ENCODE data around the gene CNTFR. TPM values are rescaled to one million over a fixed set of nuclear protein-coding genes. Genes with fewer than 3 reads are reported as not detected.

CNTFR gene
- total RNA-seq, 1 experiment from 2014 or later, result 0.39 TPM

DNA sequence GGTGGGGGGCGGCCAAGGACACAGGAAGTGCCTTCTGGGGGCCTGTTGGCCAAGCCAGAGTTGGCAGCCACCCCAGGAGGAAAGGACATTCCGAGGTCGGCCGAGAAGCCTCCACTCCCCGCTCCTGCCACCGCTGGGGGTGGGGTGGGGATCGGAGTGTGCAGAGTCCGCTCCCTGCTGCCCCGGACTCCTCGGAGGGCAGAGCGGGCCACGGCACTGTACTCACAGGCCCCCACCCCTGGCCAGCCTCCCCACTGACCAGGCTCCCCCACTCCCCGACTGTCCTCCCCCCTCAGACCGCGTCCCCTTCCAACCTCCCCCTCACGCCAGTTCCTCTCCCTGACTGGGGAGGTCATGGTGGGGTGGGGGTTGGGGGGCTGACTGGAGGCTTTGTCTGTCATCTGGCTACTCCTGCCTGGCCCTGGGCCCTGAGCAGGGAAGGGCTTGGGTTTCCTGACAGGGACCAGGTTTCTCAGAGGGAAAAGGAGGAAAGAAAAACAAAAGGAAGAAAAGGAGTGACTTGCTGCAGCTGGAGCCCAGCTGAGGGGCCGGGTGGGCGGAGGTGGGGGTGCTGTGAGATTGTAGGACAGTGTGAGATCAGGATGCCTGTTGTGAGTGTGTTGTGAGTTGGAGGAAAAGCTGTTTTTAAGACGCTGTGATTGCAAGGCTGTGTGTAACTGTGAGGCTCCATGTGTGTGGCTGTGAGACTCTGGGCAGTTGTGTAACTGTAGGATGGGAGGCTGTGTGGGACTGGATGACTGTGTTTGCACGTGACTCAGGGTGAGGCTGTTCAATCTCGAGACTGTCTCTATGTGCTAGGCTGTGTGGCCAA lies 29.7 kb downstream of the CNTFR start:
- no peak for DNase-seq
- TF ChIP-seq, protein P1, sequence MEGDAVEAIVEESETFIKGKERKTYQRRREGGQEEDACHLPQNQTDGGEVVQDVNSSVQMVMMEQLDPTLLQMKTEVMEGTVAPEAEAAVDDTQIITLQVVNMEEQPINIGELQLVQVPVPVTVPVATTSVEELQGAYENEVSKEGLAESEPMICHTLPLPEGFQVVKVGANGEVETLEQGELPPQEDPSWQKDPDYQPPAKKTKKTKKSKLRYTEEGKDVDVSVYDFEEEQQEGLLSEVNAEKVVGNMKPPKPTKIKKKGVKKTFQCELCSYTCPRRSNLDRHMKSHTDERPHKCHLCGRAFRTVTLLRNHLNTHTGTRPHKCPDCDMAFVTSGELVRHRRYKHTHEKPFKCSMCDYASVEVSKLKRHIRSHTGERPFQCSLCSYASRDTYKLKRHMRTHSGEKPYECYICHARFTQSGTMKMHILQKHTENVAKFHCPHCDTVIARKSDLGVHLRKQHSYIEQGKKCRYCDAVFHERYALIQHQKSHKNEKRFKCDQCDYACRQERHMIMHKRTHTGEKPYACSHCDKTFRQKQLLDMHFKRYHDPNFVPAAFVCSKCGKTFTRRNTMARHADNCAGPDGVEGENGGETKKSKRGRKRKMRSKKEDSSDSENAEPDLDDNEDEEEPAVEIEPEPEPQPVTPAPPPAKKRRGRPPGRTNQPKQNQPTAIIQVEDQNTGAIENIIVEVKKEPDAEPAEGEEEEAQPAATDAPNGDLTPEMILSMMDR (IDR thresholded peaks at IDR 0.05; ENCODE audit: insufficient read depth in 1 of 2, low read depth in 1 of 2, low read length in 1 of 2, severe bottlenecking in 1 of 2, unreplicated experiment in 1 of 2), result no peak
- no peak overlapping the region for H3K4me3 Mint-ChIP-seq (ENCODE audit: unreplicated experiment)
- Histone ChIP-seq H3K9me3 (no peaks in the 10 kb centered on the region), H3K4me1 (no peaks in the 10 kb centered on the region), H3K27me3 (replicated peaks; ENCODE audit: control insufficient read depth, insufficient read depth, low read length) (no peaks in the 10 kb centered on the region; the same call in none of the 2 replicates), H3K36me3 (ENCODE audit: control insufficient read depth, insufficient read depth, low read length) (no peaks in the 10 kb centered on the region), H3K4me3 (ENCODE audit: low read depth, low read length) (no peak overlapping the region)
- no peaks in the 10 kb centered on the region for H3K4me1 Mint-ChIP-seq (ENCODE audit: low read depth, unreplicated experiment)
- ChIA-PET POLR2A (no interaction called here), CTCF (interaction anchor here (1.0 kb wide), 1 partner anchor 32 kb away, joined by 5 read pairs; no protein-coding TSS in a partner anchor)
- intact Hi-C loops (cut with micrococcal nuclease; ENCODE audit: unreplicated experiment), result no loop called here
- BruUV-seq (replicated peaks), result no TSS peak
- no peaks in the 10 kb centered on the region for H3K36me3 Mint-ChIP-seq (ENCODE audit: insufficient read depth, unreplicated experiment)
- H3K27ac Mint-ChIP-seq (ENCODE audit: unreplicated experiment), result no peak overlapping the region
- peaks cover 8% of the 10 kb centered on the region for H3K9me3 Mint-ChIP-seq (ENCODE audit: unreplicated experiment)
- H3K27me3 Mint-ChIP-seq (ENCODE audit: insufficient read depth, unreplicated experiment), result peaks cover 4% of the 10 kb centered on the region

DNA sequence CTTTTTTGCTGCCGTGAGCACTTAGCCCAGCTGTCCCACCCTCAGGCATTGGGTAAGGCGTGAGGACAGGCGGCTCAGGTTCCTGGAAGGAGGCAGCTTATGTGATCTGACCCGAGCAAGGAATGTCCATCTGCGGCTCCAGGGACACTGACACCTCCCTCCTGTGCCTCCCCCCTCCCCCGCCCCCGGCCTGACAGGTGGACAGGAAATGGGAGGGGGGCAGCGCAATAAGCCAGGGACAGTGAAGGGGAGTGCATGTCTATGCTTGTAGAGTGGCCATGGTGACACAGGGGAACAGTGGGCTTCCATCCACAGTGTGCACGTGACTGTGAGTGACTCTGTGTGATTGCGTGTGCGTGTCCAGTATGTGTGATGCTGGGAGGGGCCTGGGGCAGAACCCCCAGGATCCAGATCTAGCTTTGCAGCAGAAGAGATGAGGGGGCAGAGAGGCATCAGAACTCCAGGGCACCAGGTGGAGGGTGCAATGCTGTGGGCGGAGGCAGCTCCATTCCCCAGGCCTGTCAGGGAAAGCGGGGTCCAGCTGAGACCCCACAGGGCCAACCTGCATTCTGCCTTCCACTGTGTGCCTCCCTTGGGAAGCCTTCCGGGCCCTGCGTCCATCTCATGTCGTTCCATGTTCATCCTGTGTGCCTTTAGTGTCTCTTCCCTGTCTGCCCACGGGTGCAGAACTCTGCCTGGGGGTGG lies 30.5 kb downstream of the CNTFR start:
- Histone ChIP-seq H3K4me3 (ENCODE audit: low read depth, low read length) (no peak overlapping the region), H3K36me3 (ENCODE audit: control insufficient read depth, insufficient read depth, low read length) (no peaks in the 10 kb centered on the region), H3K4me1 (no peaks in the 10 kb centered on the region), H3K27me3 (replicated peaks; ENCODE audit: control insufficient read depth, insufficient read depth, low read length) (no peaks in the 10 kb centered on the region; the same call in none of the 2 replicates), H3K9me3 (no peaks in the 10 kb centered on the region)
- intact Hi-C loops (cut with micrococcal nuclease; ENCODE audit: unreplicated experiment), result no loop called here
- TF ChIP-seq, protein P1 (IDR thresholded peaks at IDR 0.05; ENCODE audit: insufficient read depth in 1 of 2, low read depth in 1 of 2, low read length in 1 of 2, severe bottlenecking in 1 of 2, unreplicated experiment in 1 of 2), result no peak
- no peak for DNase-seq
- Mint-ChIP-seq H3K27me3 (ENCODE audit: insufficient read depth, unreplicated experiment) (peaks cover 4% of the 10 kb centered on the region), H3K9me3 (ENCODE audit: unreplicated experiment) (peaks cover 8% of the 10 kb centered on the region), H3K36me3 (ENCODE audit: insufficient read depth, unreplicated experiment) (no peaks in the 10 kb centered on the region), H3K4me3 (ENCODE audit: unreplicated experiment) (no peak overlapping the region), H3K4me1 (ENCODE audit: low read depth, unreplicated experiment) (no peaks in the 10 kb centered on the region), H3K27ac (ENCODE audit: unreplicated experiment) (no peak overlapping the region)
- CTCF ChIA-PET, result interaction anchor here (0.7 kb wide), 1 partner anchor 33 kb away, joined by 4 read pairs; no protein-coding TSS in a partner anchor
- no TSS peak for BruUV-seq (replicated peaks)
- POLR2A ChIA-PET, result no interaction called here

DNA sequence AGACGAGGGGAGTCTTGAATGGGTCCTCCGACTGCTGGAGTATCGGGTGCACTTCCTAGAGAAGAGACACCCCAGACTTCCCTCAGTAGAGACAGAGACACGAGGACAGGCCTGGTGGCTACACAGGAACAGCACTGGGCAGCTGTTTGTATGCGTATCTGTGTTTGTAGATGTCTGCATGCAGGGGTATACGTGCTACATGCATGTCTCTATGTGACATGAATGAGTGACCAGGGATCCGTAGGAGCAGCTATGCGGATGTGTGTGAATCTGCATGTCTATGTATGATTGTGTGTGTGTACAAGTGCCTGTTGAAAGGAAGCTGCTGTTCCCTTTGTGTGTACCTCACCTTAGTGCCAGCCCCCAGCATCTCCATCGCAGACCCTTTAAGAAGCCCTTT lies 31.2 kb downstream of the CNTFR start:
- Mint-ChIP-seq H3K4me1 (ENCODE audit: low read depth, unreplicated experiment) (no peaks in the 10 kb centered on the region), H3K36me3 (ENCODE audit: insufficient read depth, unreplicated experiment) (no peaks in the 10 kb centered on the region), H3K4me3 (ENCODE audit: unreplicated experiment) (no peak overlapping the region), H3K27ac (ENCODE audit: unreplicated experiment) (no peak overlapping the region), H3K27me3 (ENCODE audit: insufficient read depth, unreplicated experiment) (peaks cover 4% of the 10 kb centered on the region), H3K9me3 (ENCODE audit: unreplicated experiment) (peaks cover 8% of the 10 kb centered on the region)
- ChIA-PET CTCF (no interaction called here), POLR2A (no interaction called here)
- TF ChIP-seq, protein P1 (IDR thresholded peaks at IDR 0.05; ENCODE audit: insufficient read depth in 1 of 2, low read depth in 1 of 2, low read length in 1 of 2, severe bottlenecking in 1 of 2, unreplicated experiment in 1 of 2), result no peak
- BruUV-seq (replicated peaks), result no TSS peak
- Histone ChIP-seq H3K4me3 (ENCODE audit: low read depth, low read length) (no peak overlapping the region), H3K9me3 (no peaks in the 10 kb centered on the region), H3K27me3 (replicated peaks; ENCODE audit: control insufficient read depth, insufficient read depth, low read length) (no peaks in the 10 kb centered on the region; the same call in none of the 2 replicates), H3K4me1 (no peaks in the 10 kb centered on the region), H3K36me3 (ENCODE audit: control insufficient read depth, insufficient read depth, low read length) (no peaks in the 10 kb centered on the region)
- DNase-seq, result no peak
- intact Hi-C loops (cut with micrococcal nuclease; ENCODE audit: unreplicated experiment), result no loop called here

Data from Caco-2 (cell line).